Lung microvascular endothelial cell (primary cell): ENCODE data around the gene BPNT1. TPM values are rescaled to one million over a fixed set of nuclear protein-coding genes. Genes with fewer than 3 reads are reported as not detected.

Source experiments
- DNase-seq, 2 donors: peaks; one replicate each; pipeline versions ENCODE4 v3.0.0 to v3.0.0-alpha.2; 2010; ENCODE audit warnings: low read depth in 2 of 2
- total RNA-seq: library from RNA; depleted of rRNA; stranded (reverse); fragments of >200 nt; gene quantifications from 2 replicates; pipeline ENCODE4 v1.2.1, GENCODE V29; 2014

BPNT1 gene
- total RNA-seq, 1 donor from 2014 or later: 28.6 TPM

GRCh38 chr1:220011620-220012019 lies 78.0 kb downstream of the BPNT1 start:
- DNase-seq: no peak

Other genes starting within 250 kb of the BPNT1 start
- under 0.01 TPM in 1 of 2 replicates, not detected in the other for gene SLC30A10, start 161.2 kb downstream of the BPNT1 start, total RNA-seq
- 84.8 and 101 TPM in 2 replicates for gene EPRS1, start 43.3 kb downstream of the BPNT1 start, total RNA-seq
- 78.5 and 89.9 TPM in 2 replicates for gene IARS2, start 4.3 kb upstream of the BPNT1 start, total RNA-seq
- gene RAB3GAP2, start 182.7 kb upstream of the BPNT1 start, total RNA-seq: 21.1 and 23.8 TPM in 2 replicates